SKM-1 treated with dmso at 0.1 percent for 144 hours (cell line): ENCODE results near the gene STYXL1.
"Not testable (repeated sequence)": the region's sequence is repeated elsewhere in the genome, so short reads cannot be mapped to it uniquely, and the experiment has no call there.

Experiments used
- DNase-seq: peaks from one replicate; lab custom pipeline; 2025; ENCODE audit not compliant: unreplicated experiment; lab: John Stamatoyannopoulos, UW

STYXL1 gene

DNA sequence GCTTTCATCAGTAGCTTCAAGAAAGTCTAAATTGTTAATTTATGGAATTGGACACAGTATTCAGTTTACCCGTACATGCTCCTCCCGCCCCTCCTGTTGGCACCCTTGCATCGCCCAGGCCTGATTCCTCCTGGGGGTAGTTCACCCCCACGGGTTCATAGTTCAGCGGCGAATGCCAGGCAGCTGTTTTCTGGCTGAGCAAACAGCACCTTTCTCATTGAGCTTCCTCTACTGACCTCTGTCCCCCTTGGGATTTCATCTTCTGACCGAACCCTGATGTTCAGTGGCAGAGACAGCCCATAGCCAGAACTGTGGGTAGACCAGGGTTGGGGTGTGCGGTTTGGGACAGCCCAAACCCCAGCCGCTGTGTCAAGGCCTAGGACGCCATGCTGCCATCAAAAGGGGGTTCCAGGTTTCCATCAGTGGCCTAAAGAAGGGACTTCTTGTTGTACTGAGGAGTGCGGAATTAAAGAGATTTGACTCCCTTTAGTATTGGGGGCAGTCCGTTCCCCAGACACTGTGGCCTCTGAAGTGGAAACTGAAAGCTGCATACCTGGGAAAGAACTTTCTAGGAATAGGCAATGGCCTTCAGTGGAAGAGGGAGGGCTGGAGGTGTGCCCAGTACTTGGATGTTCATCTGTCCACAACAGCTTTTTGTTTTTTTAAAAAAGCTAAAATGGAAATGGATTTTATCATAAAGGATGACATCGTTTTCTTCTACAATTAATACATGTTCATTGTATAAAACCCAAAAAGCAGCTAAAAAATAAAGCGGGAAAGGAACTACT is 19.1 kb upstream of the STYXL1 start:
- no peak for DNase-seq

DNA sequence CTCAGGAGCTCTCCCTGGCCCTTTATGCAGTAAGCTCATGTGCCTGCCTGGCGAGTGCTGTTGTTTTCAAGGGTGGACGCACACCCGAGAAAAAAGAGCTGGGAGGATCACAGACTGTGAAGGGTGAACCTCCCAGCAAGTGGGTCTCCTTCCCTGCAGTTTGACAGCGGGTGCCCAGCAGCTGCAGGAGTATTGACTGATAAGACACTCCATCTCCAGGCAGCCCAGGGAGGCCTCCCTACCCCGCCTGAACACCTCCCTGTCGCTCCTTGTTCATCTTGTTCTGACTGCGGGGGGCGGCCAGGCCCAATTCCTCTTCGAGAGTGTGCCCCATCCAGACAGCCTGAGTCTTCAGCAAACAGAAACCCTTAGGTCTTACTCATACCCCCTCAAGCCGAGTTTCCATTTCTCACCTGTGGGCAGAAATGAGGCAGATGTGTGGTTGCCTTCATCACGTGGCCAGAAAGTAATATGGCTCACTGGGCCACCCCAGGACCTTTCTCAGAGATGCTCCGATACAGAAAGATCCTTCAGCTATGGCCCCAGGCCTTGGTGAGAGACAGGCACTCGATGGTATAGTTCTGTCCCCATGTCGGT is 17.3 kb upstream of the STYXL1 start:
- DNase-seq: no peak

DNA sequence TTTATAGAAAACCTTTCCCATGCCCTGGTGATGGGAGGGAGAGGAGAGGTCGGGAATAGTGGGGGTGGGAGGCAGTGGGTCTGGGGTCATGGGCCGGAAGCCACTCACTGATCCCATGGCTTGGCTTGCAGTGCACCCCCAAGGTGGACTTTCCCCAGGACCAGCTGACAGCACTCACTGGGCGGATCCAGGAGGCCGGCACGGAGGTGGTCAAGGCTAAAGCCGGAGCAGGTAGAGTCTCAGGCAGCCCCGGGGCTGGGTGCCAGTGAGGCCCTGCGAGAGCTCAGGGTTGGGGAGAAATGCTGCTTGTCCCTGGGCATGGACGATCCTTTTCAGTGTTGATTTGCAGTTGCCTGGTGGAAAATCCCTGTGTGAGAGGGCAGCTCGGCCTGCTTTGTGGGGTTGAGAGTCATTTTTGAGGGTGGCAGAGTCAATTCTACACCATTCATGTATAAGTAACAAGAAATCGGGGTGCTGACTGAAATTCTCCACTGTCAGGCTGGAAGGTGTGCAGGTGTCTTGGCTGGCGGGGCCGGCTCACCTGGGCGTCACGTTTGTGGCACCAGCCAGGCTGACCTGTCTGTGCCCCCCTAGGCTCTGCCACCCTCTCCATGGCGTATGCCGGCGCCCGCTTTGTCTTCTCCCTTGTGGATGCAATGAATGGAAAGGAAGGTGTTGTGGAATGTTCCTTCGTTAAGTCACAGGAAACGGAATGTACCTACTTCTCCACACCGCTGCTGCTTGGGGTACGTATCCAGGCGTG is 16.6 kb upstream of the STYXL1 start:
- DNase-seq: no peak

DNA sequence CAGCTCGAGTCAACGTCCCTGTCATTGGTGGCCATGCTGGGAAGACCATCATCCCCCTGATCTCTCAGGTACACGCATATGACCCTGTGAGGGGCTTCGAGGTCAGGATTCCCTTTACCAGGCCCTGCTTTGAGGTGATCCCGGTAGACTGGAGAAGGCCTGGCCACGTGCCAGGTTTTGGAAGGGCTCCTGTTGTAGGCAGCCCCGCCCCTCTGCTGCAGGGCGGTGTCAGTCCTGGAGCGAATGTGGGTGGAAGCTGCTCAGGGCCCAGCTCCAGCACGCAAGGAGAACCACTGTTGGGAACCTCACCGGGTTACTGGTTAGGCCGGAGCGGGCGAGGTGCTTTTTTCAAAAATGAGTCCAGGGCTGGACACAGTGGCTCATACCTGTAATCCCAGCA is 15.7 kb upstream of the STYXL1 start:
- DNase-seq: no peak

DNA sequence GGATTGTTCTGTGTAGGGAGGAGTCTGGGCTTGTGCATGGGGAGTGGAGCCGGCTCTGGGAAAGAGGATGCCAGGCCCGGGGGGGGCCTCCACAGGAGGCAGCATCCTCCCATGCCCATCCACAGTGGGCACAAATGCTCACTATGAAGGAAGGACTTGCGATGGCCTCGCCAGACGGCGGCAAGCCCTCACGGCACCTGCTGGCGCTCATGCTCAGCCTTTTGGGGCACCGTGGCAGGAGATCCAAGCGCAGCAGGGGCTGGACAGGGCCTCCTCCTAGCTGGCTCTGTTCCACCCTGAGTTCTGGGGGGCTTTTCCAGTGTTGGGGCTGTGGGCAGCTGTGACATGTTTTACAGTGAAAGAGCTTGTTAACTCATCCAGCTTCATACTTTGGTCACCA is 15.3 kb upstream of the STYXL1 start:
- DNase-seq: no peak

DNA sequence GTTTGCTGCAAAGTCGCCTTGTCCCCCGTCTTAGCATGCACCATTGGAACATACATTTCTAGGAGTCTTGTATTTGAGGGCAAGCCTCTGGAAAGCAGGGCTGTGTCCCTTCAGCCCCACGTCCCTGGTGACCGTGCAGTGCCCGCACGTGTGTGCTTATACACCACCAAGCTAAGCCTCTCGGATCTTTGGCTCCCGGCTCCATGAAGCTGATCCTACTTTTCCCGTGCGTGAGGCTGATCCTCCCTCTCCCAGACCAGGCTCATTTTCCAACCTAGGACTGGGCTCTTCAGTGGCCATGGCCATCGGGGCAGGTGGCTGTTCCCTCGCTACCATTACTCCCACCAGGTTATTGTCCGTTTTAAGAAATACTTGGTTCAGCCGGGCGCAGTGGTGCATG is 14.5 kb upstream of the STYXL1 start:
- DNase-seq: no peak

DNA sequence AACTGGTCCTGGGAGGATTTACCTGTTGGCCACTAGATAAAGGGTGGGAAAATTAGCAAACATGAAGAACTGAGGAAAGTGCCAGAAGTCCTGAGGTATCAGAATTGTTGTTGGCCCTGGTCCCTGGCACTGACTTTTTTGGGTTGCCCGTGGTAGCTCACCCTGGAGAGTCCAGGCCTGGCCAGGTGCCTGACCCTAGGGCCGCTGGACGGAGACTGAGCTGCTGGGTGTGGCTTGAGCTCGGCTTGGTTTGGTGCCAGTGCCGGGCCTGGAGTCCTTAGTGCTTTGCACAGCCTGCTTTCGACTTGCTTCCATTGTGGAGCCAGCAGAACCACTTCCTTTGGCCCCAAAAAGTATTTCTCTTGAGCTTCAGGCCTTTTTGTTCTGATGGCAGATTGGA is 13.0 kb upstream of the STYXL1 start:
- no peak for DNase-seq

DNA sequence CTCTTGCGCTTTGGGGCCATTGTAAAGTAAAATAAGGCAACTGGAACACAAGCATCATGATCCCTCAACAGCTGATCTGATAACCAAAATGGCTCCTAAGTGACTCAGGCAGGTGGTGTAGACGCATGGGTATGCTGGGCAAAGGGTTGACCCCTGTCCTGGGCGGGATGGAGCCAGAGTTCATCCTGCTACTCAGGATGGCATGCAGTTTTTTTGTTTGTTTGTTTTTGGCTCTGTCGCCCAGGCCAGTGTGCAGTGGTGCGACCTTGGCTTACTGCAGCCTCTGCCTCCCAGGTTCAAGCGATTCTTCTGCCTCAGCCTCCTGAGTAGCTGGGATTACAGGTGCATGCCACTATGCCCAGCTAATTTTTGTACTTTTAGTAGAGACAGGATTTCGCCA is 10.9 kb upstream of the STYXL1 start:
- not testable (repeated sequence) for DNase-seq

DNA sequence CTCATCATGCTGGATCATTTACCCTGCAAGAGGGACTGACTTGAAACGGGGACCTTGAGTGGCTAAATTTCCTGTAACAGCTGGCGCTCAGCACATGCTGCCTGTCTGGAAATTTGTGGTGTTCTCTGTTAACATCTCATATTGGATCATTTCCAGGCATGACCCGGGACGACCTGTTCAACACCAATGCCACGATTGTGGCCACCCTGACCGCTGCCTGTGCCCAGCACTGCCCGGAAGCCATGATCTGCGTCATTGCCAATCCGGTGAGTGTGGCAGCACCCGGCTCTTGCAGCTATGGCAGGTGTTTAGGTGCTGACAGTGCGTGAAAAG is 10.0 kb upstream of the STYXL1 start:
- DNase-seq: no peak

DNA sequence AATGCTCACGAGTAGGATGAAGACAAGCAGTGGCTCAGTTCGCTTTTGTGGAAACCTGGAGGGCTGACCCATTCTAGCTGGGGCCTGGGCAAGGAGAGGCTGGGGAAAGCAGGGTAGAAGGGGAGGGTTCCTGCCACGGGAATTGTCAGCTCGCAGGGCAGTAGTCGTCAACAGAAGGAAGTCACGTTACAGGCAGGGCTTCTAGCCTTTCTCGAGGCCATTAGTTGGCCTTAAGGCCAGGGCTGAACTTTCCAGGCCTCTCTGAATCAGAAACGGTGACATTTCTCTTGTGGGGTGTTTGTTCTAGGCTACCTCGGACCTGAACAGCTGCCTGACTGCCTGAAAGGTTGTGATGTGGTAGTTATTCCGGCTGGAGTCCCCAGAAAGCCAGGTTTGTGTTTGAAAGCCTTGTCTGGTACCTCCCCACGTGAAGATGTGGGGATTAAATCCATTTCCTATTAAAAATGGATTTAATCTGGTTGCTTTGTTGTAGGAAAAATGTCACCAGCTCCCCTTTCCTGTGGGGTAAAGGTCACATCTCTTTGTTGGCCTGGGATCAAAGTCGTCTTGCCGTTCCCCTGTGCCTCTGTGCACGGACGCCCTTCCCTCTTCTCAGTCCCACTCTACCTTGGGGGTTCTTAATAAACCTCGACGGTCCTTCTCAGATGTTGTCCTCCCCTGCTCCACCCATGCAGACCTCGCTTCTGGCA is 9.5 kb upstream of the STYXL1 start:
- DNase-seq: no peak

DNA sequence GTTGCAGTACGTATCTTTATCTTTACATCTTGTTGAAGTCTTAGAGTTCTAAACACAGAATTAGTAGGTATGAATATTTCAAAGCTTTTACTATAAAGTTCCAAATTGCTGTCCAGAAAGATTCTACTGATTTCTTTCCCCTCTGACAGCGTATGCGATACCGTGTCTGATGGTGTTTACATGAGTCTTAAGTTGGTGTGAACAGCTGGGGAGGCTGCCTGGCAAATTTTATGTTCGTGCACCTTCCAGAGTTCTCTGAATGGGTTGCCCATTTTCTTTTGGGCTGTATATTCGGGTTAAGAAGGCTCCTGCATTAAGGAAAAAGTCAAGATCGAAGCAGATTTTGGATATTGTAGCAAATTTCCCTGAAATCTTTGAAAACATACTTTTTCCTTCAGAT is 8.4 kb upstream of the STYXL1 start:
- DNase-seq: no peak

DNA sequence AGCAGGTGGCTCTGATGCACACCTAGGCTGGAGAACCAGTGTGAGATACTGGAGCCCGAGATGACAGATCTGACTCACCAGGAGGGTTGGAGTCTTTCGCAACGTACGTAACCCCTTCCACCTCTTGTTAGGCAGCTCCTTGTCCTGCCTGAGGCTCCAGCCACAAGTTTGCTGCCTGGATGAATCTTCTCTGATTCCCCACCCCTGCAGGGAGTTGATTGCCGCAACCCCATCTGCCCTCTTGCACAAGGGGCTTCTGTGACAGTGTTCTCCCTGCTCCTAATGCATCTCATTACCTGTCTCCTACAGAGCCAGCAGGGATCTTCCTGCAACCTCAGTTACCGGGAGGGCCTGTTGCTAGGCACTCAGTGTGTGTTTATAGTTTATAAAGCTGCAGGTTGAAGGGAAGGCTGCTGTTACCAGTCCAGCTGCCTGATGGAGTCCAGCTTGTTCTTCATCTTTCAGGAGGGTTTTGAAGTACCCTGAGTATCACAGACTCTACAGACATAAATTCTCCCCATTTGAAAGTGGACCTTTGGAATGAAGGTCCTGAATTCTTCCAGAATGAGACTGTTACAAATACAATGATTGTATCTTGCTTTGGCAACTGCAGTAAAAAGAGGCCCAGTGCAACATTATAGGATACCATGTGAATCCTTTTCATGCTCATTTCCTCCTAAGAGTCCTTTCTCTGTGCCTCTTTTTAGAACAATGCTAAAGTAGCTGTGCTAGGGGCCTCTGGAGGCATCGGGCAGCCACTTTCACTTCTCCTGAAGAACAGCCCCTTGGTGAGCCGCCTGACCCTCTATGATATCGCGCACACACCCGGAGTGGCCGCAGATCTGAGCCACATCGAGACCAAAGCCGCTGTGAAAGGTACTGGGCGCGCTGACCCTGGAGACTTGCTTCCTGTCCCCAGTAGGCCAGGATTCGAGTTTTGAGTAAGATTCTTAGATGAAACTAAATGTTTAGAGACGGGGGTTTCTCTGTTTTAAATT is 6.6 kb upstream of the STYXL1 start:
- peak; percentile 58 for DNase-seq

DNA sequence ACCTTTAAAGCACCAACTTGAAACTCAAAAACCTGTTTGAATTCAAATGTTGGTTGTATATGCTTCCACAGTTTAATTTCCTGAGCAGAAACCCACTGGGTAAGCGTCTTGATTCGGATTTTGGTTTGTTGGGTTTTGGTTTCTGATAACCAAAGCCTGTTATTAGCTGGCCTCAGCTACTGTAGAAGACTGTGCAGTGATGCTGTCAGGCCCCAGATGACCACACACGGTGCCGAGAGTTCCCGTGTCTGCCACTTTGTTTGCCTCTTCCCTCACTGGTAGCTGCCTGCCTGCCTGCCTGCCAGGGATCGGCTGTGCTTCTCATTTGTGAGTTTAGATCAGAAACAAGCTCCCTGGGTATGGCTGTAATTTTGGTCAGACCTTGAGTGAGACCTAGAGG is 5.7 kb upstream of the STYXL1 start:
- DNase-seq: no peak

DNA sequence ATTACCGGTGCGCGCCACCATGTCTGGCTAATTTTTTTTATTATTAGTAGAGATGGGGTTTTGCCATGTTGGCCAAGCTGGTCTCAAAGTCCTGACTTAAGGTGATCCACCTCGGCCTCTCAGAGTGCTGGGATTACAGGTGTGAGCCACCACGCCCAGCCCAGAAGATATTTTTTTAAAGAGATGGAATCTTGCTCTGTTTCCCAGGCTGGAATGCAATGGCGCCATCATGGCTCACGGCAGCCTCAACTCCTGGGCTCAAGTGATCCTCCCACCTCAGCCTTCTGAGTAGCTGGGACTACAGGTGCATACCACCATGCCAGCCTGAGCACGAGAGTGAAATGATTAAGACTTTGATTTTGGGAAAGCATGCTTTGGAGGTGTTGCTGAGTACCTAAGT is 4.9 kb upstream of the STYXL1 start:
- DNase-seq: not testable (repeated sequence)

DNA sequence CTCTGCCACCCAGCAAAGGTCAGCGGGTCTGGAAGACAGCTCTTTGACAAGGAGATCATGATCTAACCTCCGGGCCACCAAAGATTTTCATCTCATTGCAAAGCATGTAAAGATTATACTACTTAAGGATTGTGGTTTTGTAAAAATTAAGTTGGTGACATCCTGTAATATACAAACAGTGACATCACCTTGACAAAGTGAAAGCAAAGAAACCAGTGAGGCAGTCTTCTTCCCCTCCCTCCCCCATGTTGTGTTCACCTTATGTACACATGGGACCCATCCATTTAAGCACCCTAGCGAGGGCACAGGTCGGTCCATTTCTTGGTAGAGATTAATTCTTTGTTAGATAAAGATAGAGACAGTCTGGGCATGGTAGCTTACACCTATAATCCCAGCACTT is 4.0 kb upstream of the STYXL1 start:
- no peak for DNase-seq

DNA sequence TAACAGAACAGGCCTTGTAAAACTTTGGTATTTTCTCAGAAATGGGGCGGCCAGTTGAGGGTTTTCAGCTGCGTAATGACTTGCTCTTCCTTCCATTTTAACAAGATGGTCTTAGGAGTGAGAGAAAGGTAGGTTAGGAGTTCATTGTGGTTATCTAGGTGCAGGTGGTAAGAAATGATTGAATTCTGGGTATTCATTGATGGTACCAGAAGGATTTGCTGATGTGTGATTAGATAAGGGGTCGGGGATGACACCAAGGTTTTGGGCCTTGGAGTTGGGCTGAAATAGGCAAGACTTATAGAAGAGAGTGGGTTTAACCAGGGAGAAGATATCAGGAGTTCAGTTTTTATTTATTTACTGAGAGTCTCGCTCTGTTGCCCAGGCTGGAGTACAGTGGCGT is 2.7 kb upstream of the STYXL1 start:
- no peak for DNase-seq

DNA sequence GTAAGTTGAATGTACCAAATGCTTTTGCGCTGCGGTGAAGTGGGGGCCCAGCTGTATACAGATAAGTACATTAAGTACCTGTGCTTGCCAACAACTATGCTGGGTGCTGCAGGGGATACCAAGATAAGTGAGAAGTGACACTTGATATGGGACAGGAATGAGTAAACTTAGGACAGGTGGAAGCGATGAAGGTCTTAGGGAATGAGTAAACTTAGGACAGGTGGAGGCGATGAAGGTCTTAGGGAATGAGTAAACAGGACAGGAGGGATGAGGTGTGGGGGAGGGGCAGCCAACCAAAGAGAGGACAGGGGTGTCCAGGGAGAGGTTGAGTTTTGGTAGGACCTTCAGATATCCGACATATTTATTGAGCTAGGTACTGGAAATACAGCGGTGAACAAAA is 1.5 kb upstream of the STYXL1 start:
- DNase-seq: no peak

DNA sequence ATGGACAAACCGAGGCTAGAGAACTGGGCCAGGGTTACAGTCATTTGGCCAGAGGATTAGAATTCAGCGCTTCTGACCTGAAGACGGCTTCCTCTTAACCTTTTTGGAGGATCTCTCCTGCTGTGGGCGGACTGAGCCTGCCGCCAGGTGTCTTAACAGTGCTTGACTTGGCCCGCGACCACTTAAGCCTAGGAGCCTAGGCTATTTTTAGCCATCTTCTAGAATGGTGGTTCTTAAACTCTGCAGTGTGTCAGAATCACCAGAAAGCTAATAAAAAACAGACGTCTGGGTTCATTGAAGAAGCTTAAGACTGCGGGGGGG is 828 bp upstream of the STYXL1 start:
- DNase-seq: no peak

DNA sequence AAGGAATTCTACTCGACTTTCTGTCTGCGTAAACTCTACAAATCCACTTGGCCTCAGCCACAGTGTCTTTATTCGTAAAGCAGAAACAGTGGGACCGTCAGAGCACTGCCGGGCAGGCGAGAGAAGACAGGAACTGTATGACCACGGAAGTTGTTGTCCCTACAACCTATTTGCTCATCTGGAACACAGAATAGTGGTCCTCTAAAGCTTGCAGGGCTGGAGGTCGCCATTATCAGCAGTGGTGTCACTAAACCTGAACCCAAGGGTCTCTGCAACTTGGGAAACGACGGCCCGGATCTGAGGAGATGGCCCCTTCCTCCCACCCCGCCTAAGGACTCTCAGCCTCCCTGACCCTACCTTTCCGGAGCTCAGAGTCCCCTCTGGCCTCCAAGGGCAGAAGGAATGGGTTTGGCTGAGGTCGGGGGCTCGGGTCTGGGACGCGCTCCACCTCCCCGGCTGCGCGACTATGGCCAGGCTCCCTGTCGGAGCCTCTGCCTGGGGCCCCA is 442 bp downstream of the STYXL1 start:
- no peak for DNase-seq

DNA sequence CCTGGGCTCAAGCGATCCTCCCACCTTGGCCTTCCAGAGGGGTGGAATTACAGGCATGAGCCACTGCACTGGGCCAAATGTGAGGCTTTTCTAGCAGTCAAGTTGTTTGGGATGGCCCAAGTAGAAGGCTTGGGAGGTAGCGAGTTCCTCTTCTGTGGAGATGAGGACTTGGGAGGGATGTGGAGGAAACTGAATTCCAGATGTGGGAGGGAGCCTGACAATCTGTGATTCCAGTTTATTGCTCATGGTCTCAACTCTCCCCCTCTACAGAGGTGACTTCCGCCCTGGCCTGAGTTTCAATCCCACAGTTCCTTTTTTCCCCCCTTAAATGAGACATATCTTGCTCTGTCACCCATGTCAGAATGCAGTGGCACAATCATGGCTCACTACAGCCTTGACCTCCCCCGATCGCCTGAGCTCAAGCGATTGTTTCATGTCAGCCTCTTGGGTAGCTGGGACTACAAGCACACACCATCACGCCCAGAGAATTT is 3.4 kb downstream of the STYXL1 start:
- no peak for DNase-seq
